GM21529 (cell line): ENCODE measurements around the gene NARF.

Experiments used
- ATAC-seq: cut with Tn5 transposase; IDR thresholded peaks from one replicate; pipeline ENCODE4 v1.9.1; 2021; ENCODE audit not compliant: unreplicated experiment

NARF gene

GRCh38 chr17:82433560-82434215 is 24.9 kb upstream of the NARF start:
- ATAC-seq: no peak

DNA sequence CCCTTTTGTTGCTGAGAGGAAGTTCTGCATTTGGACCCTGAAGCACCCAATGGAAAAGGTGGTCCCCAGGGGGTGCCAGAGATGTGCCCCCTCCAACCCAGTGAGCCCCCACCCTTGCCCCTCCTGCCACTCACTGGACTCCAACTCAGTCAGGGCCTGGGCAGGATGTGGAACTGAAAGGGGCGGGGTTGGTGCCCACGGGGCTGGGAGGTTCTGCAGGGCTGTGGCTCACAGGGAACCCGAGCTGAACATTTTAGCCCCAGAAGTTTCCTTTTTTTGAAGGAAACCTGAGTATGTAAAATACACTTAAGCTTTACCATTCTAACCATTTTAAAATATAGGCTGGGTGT is 24.4 kb upstream of the NARF start:
- no peak for ATAC-seq

DNA sequence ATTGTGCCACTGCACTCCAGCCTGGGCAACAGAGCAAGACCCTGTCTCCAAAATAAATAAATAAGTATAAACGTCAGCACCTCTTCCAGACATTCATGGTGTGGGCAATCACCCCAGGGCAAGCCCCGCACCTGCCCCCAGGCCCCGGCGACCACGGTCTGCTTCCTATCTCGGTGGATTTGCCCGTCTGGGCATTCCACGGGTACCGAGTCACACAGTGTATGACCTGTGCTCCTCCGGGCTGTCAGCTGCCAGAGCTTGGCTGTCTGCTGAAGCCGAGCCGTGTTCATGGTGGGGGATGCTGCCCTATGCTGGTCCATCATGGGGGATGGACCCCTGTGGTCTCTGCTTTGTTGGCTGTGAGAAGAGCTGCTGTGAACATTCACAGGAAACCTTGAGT is 23.4 kb upstream of the NARF start:
- ATAC-seq: no peak

GRCh38 chr17:82435601-82436583 is 22.6 kb upstream of the NARF start:
- ATAC-seq: no peak

DNA sequence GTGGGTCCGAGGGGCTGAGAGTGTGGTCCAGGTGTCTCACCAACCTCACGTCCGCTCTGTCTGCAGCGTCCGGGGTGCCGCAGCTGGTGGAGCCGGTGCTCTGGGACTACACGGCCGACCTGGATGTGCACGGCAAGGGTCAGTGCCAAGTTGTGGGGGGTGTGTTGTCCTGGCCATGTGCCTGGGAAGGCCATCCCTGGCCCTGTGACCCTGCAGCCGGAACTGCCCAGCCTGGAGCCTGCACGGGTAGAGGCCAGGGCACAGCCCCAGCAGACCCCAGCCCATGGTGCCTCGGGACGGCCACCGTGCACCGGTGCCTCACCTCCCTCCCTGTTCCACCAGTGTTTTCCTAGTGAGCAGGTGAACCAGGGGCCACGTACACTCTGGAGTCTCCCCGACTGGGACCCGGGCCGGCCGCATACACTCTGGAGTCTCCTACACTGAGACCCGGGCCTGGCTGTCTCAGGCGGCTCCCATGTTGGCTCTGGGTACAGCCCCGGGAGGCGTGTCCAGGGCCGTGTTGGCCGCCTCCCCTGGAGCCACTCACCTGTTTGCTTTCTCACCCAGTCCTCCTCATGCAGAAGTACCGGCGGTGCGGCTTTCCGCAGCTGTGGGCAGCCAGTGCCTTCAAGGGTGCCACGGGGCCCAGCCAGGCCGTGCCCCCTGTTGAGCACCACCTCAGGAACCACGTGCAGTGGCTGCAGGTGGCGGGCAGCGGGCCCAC is 21.8 kb upstream of the NARF start:
- no peak for ATAC-seq

DNA sequence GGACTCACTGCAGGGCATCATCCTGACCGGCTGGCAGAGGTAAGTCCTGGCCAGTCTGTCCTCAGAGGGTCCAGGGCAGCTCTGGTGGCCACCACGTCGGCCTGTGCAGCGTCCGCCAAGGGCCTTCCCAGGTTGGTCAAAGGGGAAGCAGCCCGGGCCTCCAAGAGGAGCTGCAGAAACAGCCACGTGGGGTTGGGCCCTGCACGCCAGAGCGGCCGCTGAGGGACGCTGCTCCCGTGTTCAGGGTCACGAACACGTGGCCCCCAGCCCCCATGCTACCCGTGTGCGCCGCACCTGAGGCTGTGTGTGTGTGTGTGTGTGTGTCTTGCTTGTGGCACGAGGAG is 21.2 kb upstream of the NARF start:
- no peak for ATAC-seq

GRCh38 chr17:82438401-82439193 is 19.9 kb upstream of the NARF start:
- no peak for ATAC-seq

- ATAC-seq: no peak
Measured at GRCh38 chr17:82439194-82439828, 19.2 kb upstream of the NARF start.

- ATAC-seq: no peak
Measured at GRCh38 chr17:82439829-82440365, 18.6 kb upstream of the NARF start.

DNA sequence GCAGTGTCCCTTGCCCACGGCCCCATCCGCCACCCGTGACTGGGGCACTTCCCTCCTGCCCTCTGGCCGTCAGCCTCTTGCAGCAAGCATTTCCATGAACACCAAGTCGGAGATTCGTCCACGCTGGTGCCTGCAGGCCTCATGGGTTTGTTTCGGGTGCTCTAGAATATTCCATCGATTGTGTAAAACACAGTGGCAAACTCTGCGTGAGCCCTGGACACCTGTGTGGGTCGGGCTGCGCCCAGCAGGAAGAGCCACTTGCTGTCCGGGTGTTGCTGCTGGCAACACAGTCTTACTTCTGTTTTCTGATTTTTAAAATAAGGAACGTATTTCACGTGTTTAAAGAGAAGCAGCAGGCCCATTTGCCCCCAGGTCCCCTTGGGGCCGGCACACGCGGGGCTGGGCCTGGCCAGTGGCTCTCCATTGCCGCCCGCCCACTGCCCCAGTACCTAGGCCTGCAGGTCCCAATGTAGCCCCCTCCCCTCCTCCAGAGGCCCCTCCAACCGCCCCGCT is 18.0 kb upstream of the NARF start:
- ATAC-seq: no peak

- ATAC-seq: no peak
Measured at GRCh38 chr17:82440991-82441627, 17.4 kb upstream of the NARF start.

DNA sequence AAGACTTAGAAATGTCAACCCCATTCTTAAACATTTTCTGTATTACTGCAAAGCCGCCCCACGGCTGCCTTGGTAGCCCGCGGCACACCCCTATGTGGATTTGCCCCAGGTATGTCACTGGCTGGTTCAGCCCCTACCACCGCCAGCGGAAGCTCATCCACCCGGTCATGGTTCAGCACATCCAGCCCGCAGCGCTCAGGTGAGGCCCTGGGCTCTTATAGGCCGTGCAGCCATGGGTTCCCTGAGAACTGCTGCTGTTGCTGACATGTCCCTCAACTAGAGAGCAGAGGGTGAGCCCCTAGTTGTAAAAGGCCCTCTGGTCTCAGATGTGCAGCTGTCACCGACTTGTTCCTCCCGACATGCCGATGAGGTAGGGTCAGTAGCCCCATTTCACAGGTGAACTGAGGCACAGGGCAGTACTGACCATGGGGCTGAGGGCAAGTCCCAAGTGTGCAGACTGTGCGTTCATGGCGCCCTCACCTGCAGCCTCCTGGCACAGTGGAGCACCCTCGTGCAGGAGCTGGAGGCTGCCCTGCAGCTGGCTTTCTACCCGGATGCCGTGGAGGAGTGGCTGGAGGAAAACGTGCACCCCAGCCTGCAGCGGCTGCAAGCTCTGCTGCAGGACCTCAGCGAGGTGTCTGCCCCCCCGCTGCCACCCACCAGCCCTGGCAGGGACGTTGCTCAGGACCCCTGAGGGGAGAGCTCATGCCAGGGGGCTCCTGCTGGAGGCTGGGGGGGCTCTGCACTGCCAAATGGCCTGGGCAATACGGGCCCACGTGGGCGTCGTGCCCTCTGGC is 16.7 kb upstream of the NARF start:
- no peak for ATAC-seq

GRCh38 chr17:82442643-82443464 is 15.7 kb upstream of the NARF start:
- no peak for ATAC-seq

- ATAC-seq: no peak
Measured at GRCh38 chr17:82443465-82444283, 14.9 kb upstream of the NARF start.

DNA sequence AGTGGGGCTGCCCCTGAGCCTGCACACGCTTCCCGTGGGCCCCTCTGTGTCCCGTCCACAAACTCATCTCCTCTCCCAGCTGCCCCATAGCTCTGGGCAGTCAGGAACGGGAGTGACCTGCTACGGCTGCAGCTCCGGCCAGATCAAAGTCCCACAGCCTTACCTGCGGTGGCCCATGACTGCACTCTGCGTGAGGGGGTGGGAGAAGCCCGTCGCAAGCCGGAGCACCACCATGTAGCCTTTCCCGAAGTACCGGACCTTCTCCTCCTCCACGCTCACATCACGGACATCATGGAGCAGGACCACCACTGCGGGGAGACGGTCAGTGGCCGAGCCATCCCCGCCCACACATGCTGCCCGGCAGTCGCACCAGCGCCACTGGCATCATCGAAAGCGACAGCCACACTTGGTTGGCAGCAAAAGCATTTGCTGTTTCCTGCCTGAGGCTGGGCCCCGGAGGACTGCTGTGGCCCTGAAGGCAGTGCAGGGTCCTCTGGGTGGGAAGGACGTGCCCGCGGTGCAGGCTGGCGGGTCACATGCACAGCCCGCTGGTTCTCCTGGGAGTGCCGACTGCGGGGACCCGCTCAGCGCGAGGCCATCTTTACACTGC is 14.2 kb upstream of the NARF start:
- no peak for ATAC-seq

GRCh38 chr17:82444941-82445521 is 13.5 kb upstream of the NARF start:
- ATAC-seq: no peak
